ENCODE results near the gene COPS7B.

The COPS7B gene

DNA sequence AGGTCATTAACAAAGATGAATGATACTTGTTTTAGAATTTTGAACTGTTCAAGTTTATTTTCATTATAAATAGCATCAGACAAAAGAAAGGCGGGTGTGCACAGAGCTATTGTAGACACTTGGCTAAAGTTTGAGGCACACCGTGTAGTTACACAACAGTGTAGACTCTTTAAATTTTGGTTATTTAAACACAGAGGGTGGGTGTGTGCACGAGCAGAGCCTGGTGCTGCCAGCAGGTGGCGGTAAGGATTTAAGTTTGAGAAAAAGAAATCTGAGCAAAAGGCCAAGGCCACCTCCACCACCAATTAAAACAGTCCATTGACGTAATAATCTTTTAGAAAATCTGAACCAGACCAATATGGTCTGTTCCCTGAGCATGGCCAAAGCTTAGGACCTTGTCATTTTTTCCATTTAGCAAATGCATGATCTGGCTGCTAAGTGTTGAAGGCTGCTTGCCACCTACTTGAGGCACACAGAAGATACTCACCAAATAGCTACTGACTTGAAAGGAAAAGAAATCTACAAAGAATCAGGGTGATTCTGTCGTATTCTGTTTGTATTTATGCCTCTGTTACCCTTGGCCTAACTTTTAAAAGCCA is 14.3 kb downstream of the COPS7B start:
- Mint-ChIP-seq H3K9me3 (no peaks in the 10 kb centered on the region), H3K27ac (no peak overlapping the region), H3K27me3 (ENCODE audit: low read depth, poor library complexity) (no peaks in the 10 kb centered on the region), H3K36me3 (ENCODE audit: low read depth) (peaks cover 50% of the 10 kb centered on the region), H3K4me1 (no peaks in the 10 kb centered on the region), H3K4me3 (no peak overlapping the region)
- DNase-seq: peak; percentile 70
- TF ChIP-seq, protein P1, sequence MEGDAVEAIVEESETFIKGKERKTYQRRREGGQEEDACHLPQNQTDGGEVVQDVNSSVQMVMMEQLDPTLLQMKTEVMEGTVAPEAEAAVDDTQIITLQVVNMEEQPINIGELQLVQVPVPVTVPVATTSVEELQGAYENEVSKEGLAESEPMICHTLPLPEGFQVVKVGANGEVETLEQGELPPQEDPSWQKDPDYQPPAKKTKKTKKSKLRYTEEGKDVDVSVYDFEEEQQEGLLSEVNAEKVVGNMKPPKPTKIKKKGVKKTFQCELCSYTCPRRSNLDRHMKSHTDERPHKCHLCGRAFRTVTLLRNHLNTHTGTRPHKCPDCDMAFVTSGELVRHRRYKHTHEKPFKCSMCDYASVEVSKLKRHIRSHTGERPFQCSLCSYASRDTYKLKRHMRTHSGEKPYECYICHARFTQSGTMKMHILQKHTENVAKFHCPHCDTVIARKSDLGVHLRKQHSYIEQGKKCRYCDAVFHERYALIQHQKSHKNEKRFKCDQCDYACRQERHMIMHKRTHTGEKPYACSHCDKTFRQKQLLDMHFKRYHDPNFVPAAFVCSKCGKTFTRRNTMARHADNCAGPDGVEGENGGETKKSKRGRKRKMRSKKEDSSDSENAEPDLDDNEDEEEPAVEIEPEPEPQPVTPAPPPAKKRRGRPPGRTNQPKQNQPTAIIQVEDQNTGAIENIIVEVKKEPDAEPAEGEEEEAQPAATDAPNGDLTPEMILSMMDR (IDR thresholded peaks at IDR 0.05): peak; percentile 68

DNA sequence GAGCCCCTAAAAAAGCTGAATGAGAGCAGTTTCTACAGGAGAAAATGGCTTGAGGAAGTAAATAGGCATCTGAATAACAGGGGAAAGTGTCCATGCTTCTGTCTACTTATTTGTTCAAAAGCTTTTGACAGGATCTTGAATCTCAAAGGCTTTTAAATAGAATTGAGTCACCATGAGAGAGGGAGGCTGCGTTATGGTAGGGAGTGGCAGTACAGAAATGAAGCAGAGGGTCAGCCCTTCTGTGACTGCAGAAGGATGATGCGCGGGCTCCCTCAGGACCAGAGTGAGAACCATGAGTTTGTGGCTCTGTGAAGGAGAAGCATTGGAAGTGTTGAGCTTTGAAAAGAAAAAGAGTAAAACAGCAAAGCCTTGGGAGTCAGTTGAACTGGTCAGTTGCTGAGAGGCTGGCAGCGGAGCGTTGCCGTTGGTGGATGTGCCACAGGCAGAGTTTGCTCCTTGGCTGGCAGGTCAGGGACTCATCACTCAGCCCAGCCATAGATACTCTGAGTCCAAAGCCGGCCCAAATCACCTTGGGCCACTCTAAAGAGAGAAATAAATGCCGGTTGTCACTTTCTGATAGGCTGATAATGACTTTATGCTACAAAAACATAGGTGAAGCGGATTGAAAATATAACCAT is 17.4 kb downstream of the COPS7B start:
- no peak overlapping the region for H3K27ac Mint-ChIP-seq
- H3K4me1 Mint-ChIP-seq: no peaks in the 10 kb centered on the region
- no peak overlapping the region for H3K4me3 Mint-ChIP-seq
- no peaks in the 10 kb centered on the region for H3K9me3 Mint-ChIP-seq
- no peaks in the 10 kb centered on the region for H3K27me3 Mint-ChIP-seq (ENCODE audit: low read depth, poor library complexity)
- TF ChIP-seq, protein P1 (IDR thresholded peaks at IDR 0.05): no peak
- peaks cover 34% of the 10 kb centered on the region for H3K36me3 Mint-ChIP-seq (ENCODE audit: low read depth)
- DNase-seq: no peak

DNA sequence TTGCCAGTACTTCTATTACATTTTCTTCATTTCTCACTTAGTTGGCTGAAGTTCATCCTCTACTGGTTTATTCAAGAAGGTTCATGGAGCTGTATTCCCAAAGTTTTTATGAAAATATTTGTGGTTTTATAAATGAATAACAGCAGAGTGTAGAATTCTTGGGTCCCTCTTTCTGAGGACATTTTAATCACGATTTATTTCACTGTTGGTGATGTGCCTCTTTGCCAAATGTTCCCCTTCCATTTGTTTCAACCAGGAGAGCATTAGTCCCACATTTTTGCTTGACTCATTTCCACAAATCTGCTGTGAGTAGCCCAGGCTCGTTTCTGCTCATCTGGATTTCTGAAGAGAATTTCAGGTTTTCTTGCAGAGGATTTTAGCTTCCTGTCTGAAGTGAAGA is 20.8 kb downstream of the COPS7B start:
- no peaks in the 10 kb centered on the region for H3K27me3 Mint-ChIP-seq (ENCODE audit: low read depth, poor library complexity)
- TF ChIP-seq, protein P1 (IDR thresholded peaks at IDR 0.05): no peak
- H3K36me3 Mint-ChIP-seq (ENCODE audit: low read depth): peaks cover 54% of the 10 kb centered on the region
- DNase-seq: no peak
- no peak overlapping the region for H3K27ac Mint-ChIP-seq
- H3K4me3 Mint-ChIP-seq: no peak overlapping the region
- H3K9me3 Mint-ChIP-seq: no peaks in the 10 kb centered on the region
- H3K4me1 Mint-ChIP-seq: no peaks in the 10 kb centered on the region

DNA sequence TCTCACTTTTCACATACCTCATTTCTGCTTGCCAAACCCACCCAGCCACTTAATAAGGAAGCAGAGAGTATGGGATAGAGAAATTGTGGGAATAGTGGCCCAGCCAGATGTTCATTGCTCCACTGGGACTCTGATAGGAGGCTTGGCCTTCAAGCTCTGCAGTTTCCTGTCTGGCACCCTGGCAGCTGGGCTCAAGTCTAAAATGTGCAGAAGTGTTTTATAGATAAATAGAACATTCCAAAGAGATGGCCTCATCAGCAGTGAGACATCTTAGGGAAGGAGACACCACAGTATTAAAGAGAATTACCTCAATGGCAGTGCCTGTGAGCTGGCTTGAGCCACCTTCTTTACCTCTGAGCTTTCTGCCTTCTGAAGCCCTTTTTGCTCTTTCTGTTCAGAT is 24.7 kb downstream of the COPS7B start:
- Mint-ChIP-seq H3K4me1 (no peaks in the 10 kb centered on the region), H3K36me3 (ENCODE audit: low read depth) (peaks cover 76% of the 10 kb centered on the region), H3K27me3 (ENCODE audit: low read depth, poor library complexity) (no peaks in the 10 kb centered on the region), H3K27ac (no peak overlapping the region), H3K9me3 (peaks cover 18% of the 10 kb centered on the region), H3K4me3 (no peak overlapping the region)
- no peak for DNase-seq
- TF ChIP-seq, protein P1 (IDR thresholded peaks at IDR 0.05): no peak

DNA sequence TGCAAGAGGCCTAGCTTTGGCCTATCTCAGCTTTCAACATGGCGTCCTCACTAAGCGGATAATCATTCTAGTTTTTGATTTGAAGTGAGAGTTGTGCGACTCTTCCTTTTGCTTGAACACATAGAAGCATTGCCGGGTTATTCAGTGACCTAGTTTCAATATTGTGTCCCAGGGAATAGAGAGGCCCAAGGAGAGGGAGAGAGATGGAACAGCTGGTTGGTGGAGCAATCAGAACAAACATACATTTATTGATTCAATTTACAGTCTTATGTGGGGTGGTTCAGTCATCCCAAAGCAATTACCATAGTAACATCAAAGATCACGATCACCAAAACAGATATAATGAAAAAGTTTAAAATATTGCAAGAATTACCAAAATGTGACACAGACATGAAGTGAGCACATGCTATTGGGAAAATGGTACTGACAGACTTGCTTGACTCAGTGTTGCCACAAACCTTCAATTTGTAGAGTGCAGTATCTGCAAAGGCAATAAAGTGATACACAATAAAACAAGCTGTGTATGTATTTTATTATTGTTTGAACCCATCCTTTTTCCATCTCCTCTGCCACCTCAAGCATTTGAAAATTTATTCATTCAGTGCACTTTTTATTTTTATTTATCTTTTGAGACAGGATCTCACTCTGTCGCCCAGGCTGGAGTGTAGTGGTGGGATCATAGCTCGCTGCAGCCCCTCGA is 30.2 kb downstream of the COPS7B start:
- no peak overlapping the region for H3K27ac Mint-ChIP-seq

More for the DNA sequence above, 30.2 kb downstream of the COPS7B start:
- TF ChIP-seq, protein P1 (IDR thresholded peaks at IDR 0.05): no peak
- Mint-ChIP-seq H3K4me1 (no peaks in the 10 kb centered on the region), H3K4me3 (no peak overlapping the region), H3K9me3 (peaks cover 27% of the 10 kb centered on the region), H3K27me3 (ENCODE audit: low read depth, poor library complexity) (peaks cover 3% of the 10 kb centered on the region), H3K36me3 (ENCODE audit: low read depth) (peaks cover 51% of the 10 kb centered on the region)
- no peak for DNase-seq
